Stimulated activated CD8-positive, alpha-beta memory T cell treated with anti-CD3 and anti-CD28 coated beads, Interleukin-12 subunit alpha, Interleukin-12 subunit beta, amount 100 ng/mL, for 4 hours (primary cell): ENCODE results near the gene TOLLIP.
A peak's percentile ranks its signal among the peaks of the same experiment; 100 is the strongest.
"Not testable (repeated sequence)": the region's sequence is repeated elsewhere in the genome, so short reads cannot be mapped to it uniquely, and the experiment has no call there.

Experiments
- DNase-seq: peaks from one replicate; pipeline ENCODE4 v3.0.0-alpha.2; 2020; ENCODE audit warnings: low read depth

The TOLLIP gene

GRCh38 chr11:1309498-1310317 is at the start of gene TOLLIP:
TOLLIP (minus strand) TSS chr11:1309632; CDS start chr11:1309498, 134 bp downstream.
- peak; percentile 98 for DNase-seq

GRCh38 chr11:1358931-1359330 is 49.5 kb upstream of the TOLLIP start:
- DNase-seq: not testable (repeated sequence)

- no peak for DNase-seq
Measured at GRCh38 chr11:1358286-1358685, 48.9 kb upstream of the TOLLIP start.

GRCh38 chr11:1356478-1356960 is 47.1 kb upstream of the TOLLIP start:
- no peak for DNase-seq

GRCh38 chr11:1356007-1356435 is 46.6 kb upstream of the TOLLIP start:
- no peak for DNase-seq

GRCh38 chr11:1354125-1354938 is 44.9 kb upstream of the TOLLIP start:
- DNase-seq: no peak

- no peak for DNase-seq
Measured at GRCh38 chr11:1353383-1354124, 44.1 kb upstream of the TOLLIP start.

- no peak for DNase-seq
Measured at GRCh38 chr11:1352696-1353382, 43.4 kb upstream of the TOLLIP start.

- no peak for DNase-seq
Measured at GRCh38 chr11:1351278-1351937, 42.0 kb upstream of the TOLLIP start.

- DNase-seq: no peak
Measured at GRCh38 chr11:1350086-1350725, 40.8 kb upstream of the TOLLIP start.

- no peak for DNase-seq
Measured at GRCh38 chr11:1349327-1350041, 40.1 kb upstream of the TOLLIP start.

- no peak for DNase-seq
Measured at GRCh38 chr11:1348796-1349326, 39.4 kb upstream of the TOLLIP start.

GRCh38 chr11:1348146-1348795 is 38.8 kb upstream of the TOLLIP start:
- no peak for DNase-seq

GRCh38 chr11:1347411-1347999 is 38.1 kb upstream of the TOLLIP start:
- DNase-seq: not testable (repeated sequence)

- DNase-seq: no peak
Measured at GRCh38 chr11:1346669-1347390, 37.4 kb upstream of the TOLLIP start.

- DNase-seq: no peak
Measured at GRCh38 chr11:1345737-1346513, 36.5 kb upstream of the TOLLIP start.

- DNase-seq: no peak
Measured at GRCh38 chr11:1344056-1344635, 34.7 kb upstream of the TOLLIP start.
